Prostate gland (tissue), 2 donors: Measurements from ENCODE around the gene PLCG2. TPM values are rescaled to one million over a fixed set of nuclear protein-coding genes. Genes with fewer than 3 reads are reported as not detected.
"Not testable (repeated sequence)": the region's sequence is repeated elsewhere in the genome, so short reads cannot be mapped to it uniquely, and the experiment has no call there.

ENCODE experiments used
- DNase-seq: peaks from one replicate; pipeline ENCODE4 v3.0.0-alpha.2; 2019; ENCODE audit warnings: low spot score
- H3K27ac ChIP-seq, 2 donors: fragments of 200-600 bp; sonication (generic); 2 replicates each; pipeline ENCODE4 v1.5.1; 2017 to 2019
- H3K27me3 ChIP-seq: fragments of 200-600 bp; sonication (generic); replicated peaks from 2 replicates; pipeline ENCODE4 v1.5.1; 2019; ENCODE audit not compliant: insufficient read depth
- H3K36me3 ChIP-seq, 2 donors: fragments of 200-600 bp; sonication (generic); 1 replicate in 1 of 2; 2 replicates in 1 of 2; pipeline versions ENCODE4 v1.5.1 to v1.8.1; 2017 to 2019
- H3K4me1 ChIP-seq: fragments of 200-600 bp; sonication (generic); replicated peaks from 2 replicates; pipeline ENCODE4 v1.5.1; 2019
- H3K4me3 ChIP-seq, 2 donors: fragments of 200-600 bp; sonication (generic); 2 replicates each; pipeline ENCODE4 v1.5.1; 2017 to 2019
- H3K9me3 ChIP-seq: fragments of 200-600 bp; sonication (generic); 2 replicates; pipeline ENCODE4 v1.5.1; 2017
- CTCF ChIP-seq, 4 experiments: fragments of 200-600 bp in 2 of 4; fragments of 450-650 bp in 2 of 4; sonication (generic) in 2 of 4; IDR thresholded peaks; 1 replicate in 3 of 4; 2 replicates in 1 of 4; pipeline ENCODE4 v1.5.1; 2016 to 2019; ENCODE audit warnings: antibody characterized with exemption in 4 of 4, mild to moderate bottlenecking in 2 of 4, moderate library complexity in 2 of 4
- POLR2A ChIP-seq: fragments of 450-650 bp; IDR thresholded peaks from one replicate; pipeline ENCODE4 v1.6.1; 2016; ENCODE audit warnings: antibody characterized with exemption, mild to moderate bottlenecking
- POLR2AphosphoS5 ChIP-seq: sonication (generic); formaldehyde crosslinking; IDR thresholded peaks from one replicate; pipeline ENCODE4 v1.6.1; 2017; ENCODE audit warnings: antibody characterized with exemption
- WGBS: methylation state at CpG from one replicate; pipeline ENCODE4 v1.1.5; 2018; 5-methylcytosine and 5-hydroxymethylcytosine counted together
- intact Hi-C: fragments of 100-400 bp; cut with DNase I; formaldehyde crosslinking; loops from one replicate; pipeline ENCODE4 v1.14.2; 2022
- total RNA-seq, 2 donors: library from RNA; depleted of rRNA; stranded (reverse); fragments of >200 nt; gene quantifications; one replicate each; pipeline ENCODE4 v1.1.0, GENCODE V29; 2016

Gene PLCG2
- total RNA-seq, 2 donors from 2014 or later: 10.3 to 12.8 TPM

GRCh38 chr16:81739503-81739902, 39.6 kb upstream of the PLCG2 start:
- H3K4me1 ChIP-seq: no peaks in the 10 kb centered on the region
- H3K4me3 ChIP-seq: no peak overlapping the region
- no peak overlapping the region for H3K27ac ChIP-seq
- intact Hi-C loops: loop anchor here (5.0 to 10.0 kb wide), 2 partner anchors 337 to 535 kb away; no protein-coding TSS in a partner anchor
- no peaks in the 10 kb centered on the region for H3K27me3 ChIP-seq
- no peaks in the 10 kb centered on the region for H3K9me3 ChIP-seq
- DNase-seq: no peak
- 92% methylated on average over 8 of the region's 8 CpGs for WGBS
- TF ChIP-seq POLR2AphosphoS5: no peak
- TF ChIP-seq POLR2A: no peak
- H3K36me3 ChIP-seq: no peaks in the 10 kb centered on the region

GRCh38 chr16:81740169-81740568, 38.9 kb upstream of the PLCG2 start:
- no peak for TF ChIP-seq CTCF (IDR thresholded peaks at IDR 0.05)
- no peak for TF ChIP-seq POLR2AphosphoS5
- TF ChIP-seq POLR2A: no peak
- H3K4me3 ChIP-seq: no peak overlapping the region
- intact Hi-C loops: no loop called here
- WGBS: 74% methylated on average over 8 of the region's 8 CpGs
- no peak for DNase-seq
- H3K9me3 ChIP-seq: no peaks in the 10 kb centered on the region
- no peaks in the 10 kb centered on the region for H3K27me3 ChIP-seq
- H3K4me1 ChIP-seq: no peaks in the 10 kb centered on the region
- no peaks in the 10 kb centered on the region for H3K36me3 ChIP-seq
- no peak overlapping the region for H3K27ac ChIP-seq

- H3K4me3 ChIP-seq, intact Hi-C loops, H3K9me3 ChIP-seq, DNase-seq, H3K27me3 ChIP-seq, H3K36me3 ChIP-seq, H3K4me1 ChIP-seq, H3K27ac ChIP-seq: not testable (repeated sequence)
- WGBS: 83% methylated on average over 6 of the region's 6 CpGs
Measured at GRCh38 chr16:81741430-81741770, 37.7 kb upstream of the PLCG2 start.

DNA sequence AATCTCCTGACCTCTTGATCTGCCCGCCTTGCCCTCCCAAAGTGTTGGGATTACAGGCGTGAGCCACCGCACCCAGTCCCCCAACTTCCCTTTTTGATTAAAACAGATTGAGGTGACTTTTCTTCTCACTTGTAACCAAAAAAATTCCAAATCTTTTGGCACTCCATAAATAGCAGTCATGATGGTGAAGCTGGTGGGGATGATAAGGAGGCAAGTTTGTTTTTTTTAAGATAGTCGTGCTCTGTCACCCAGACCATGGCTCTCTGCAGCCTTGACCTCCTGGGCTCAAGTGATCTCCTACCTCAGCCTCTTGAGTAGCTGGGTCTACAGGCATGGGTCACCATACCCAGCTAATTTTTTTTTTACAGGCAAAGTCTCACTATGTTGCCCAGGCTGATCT, 34.7 kb upstream of the PLCG2 start:
- no peak for TF ChIP-seq POLR2AphosphoS5
- no peak for TF ChIP-seq POLR2A
- TF ChIP-seq CTCF (IDR thresholded peaks at IDR 0.05): no peak
- H3K27ac ChIP-seq: no peak overlapping the region
- H3K27me3 ChIP-seq: no peaks in the 10 kb centered on the region
- H3K4me1 ChIP-seq: no peaks in the 10 kb centered on the region
- no peak overlapping the region for H3K4me3 ChIP-seq
- DNase-seq: no peak
- 78% methylated on average over 4 of the region's 4 CpGs for WGBS
- intact Hi-C loops: no loop called here
- H3K36me3 ChIP-seq: no peaks in the 10 kb centered on the region
- no peaks in the 10 kb centered on the region for H3K9me3 ChIP-seq

DNA sequence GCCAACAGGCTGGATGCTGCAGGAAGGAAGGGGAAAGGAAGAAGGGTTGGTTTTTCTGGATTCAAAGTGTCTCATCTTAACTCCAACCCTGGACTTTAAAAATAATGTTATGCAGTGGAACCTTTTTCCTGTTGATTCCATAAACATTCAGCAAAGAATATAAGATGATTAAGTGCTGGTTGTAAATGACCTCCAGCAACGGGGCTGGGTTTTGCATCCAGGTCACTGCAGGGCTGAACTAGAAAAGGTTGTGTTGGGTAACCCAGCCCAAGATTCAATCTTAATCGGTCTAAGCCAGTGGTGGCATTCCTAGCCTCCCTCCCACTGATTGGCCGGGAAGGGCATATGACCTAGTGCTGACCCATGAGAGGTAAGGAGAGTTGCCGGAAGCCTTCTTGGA, 34.2 kb upstream of the PLCG2 start:
- TF ChIP-seq POLR2AphosphoS5 (no peak), CTCF (IDR thresholded peaks at IDR 0.05) (no peak), POLR2A (no peak)
- H3K9me3 ChIP-seq: no peaks in the 10 kb centered on the region
- 83% methylated on average over 4 of the region's 4 CpGs for WGBS
- H3K4me1 ChIP-seq: no peaks in the 10 kb centered on the region
- no peak overlapping the region for H3K4me3 ChIP-seq
- no peaks in the 10 kb centered on the region for H3K27me3 ChIP-seq
- no peak overlapping the region for H3K27ac ChIP-seq
- no peaks in the 10 kb centered on the region for H3K36me3 ChIP-seq
- DNase-seq: no peak
- intact Hi-C loops: no loop called here

- DNase-seq: peak; percentile 50
- Histone ChIP-seq H3K4me1 (no peaks in the 10 kb centered on the region), H3K27me3 (no peaks in the 10 kb centered on the region), H3K9me3 (no peaks in the 10 kb centered on the region), H3K27ac (no peak overlapping the region), H3K4me3 (peak overlapping the region; percentile 5 to 25), H3K36me3 (no peaks in the 10 kb centered on the region)
- 24% methylated on average over 33 of the region's 33 CpGs for WGBS
- TF ChIP-seq CTCF (IDR thresholded peaks at IDR 0.05) (peak in 1 of 4 experiments; percentile 8), POLR2A (no peak), POLR2AphosphoS5 (peak; percentile 84)
- intact Hi-C loops: no loop called here
Measured at GRCh38 chr16:81745704-81746558, 33.2 kb upstream of the PLCG2 start.
